ENCODE data around the gene OR5F1.

GRCh38 chr11:56013805-56014204, 19.4 kb upstream of the OR5F1 start:
- TF ChIP-seq YY1 (IDR thresholded peaks at IDR 0.05; ENCODE audit: insufficient read depth, insufficient read length) (no peak), ZNF274 (IDR thresholded peaks at IDR 0.05; ENCODE audit: low read depth, low read length) (no peak)

Measured in NT2/D1 (cell line).